Ishikawa (cell line): ENCODE measurements around the gene YTHDF1.

Experiments
- CEBPB ChIP-seq: IDR thresholded peaks from 2 replicates; pipeline ENCODE4 v1.6.1; 2012
- EGR1 ChIP-seq: IDR thresholded peaks from 2 replicates; pipeline ENCODE4 v1.6.1; 2012
- EP300 ChIP-seq: IDR thresholded peaks from 2 replicates; pipeline ENCODE4 v1.6.1; 2012; ENCODE audit warnings: borderline replicate concordance
- FOXM1 ChIP-seq: IDR thresholded peaks from 2 replicates; pipeline ENCODE4 v1.6.1; 2012; ENCODE audit warnings: low read depth, borderline replicate concordance
- RAD21 ChIP-seq: IDR thresholded peaks from 2 replicates; pipeline ENCODE4 v1.6.1; 2012; ENCODE audit warnings: low read depth
- REST ChIP-seq: IDR thresholded peaks from 2 replicates; pipeline ENCODE4 v1.6.1; 2012; ENCODE audit warnings: low read depth, mild to moderate bottlenecking
- TAF1 ChIP-seq: IDR thresholded peaks from 2 replicates; pipeline ENCODE4 v1.6.1; 2012; ENCODE audit warnings: low read depth, mild to moderate bottlenecking
- TCF12 ChIP-seq: IDR thresholded peaks from 2 replicates; pipeline ENCODE4 v1.6.1; 2012; ENCODE audit warnings: low read depth
- TEAD4 ChIP-seq: IDR thresholded peaks from 2 replicates; pipeline ENCODE4 v1.6.1; 2012
- YY1 ChIP-seq: IDR thresholded peaks from 2 replicates; pipeline ENCODE4 v1.6.1; 2012; ENCODE audit warnings: low read depth

- TF ChIP-seq CEBPB (no peak), RAD21 (no peak), TEAD4 (no peak), EGR1 (no peak), TCF12 (no peak), YY1 (no peak), REST (no peak), EP300 (no peak), FOXM1 (no peak), TAF1 (no peak)
These were observed 13.0 kb downstream of the YTHDF1 start for GRCh38 chr20:63202811-63203526.
